ENCODE data around the gene OR52B6.

- no peak for TF ChIP-seq CTCF (conservative IDR thresholded peaks at IDR 0.05)
- no peak for TF ChIP-seq EZH2 (IDR thresholded peaks at IDR 0.05; ENCODE audit: low read depth)
Measured at GRCh38 chr11:5550440-5551095, 30.1 kb upstream of the OR52B6 start.

All from PC-9 (cell line).